Cardiac muscle cell (in vitro differentiated cells and primary cell): ENCODE data around the gene EIF1AY. TPM values are rescaled to one million over a fixed set of nuclear protein-coding genes. Genes with fewer than 3 reads are reported as not detected.

ENCODE experiments used
- DNase-seq, 2 donors: peaks; one replicate each; pipeline versions ENCODE4 v3.0.0 to v3.0.0-alpha.2; 2010 to 2017; ENCODE audit warnings: low read depth in 1 of 2, low spot score in 1 of 2
- H3K27ac ChIP-seq: fragments of 200-600 bp; sonication (generic); 2 replicates; pipeline ENCODE4 v1.5.1; 2016
- H3K27me3 ChIP-seq: fragments of 200-600 bp; sonication (generic); 2 replicates; pipeline ENCODE4 v1.6.0; 2016; ENCODE audit warnings: control low read depth
- H3K36me3 ChIP-seq: fragments of 200-600 bp; sonication (generic); 2 replicates; pipeline ENCODE4 v1.5.1; 2016; ENCODE audit warnings: control low read depth
- H3K4me1 ChIP-seq: fragments of 200-600 bp; sonication (generic); 2 replicates; pipeline ENCODE4 v1.8.1; 2017; ENCODE audit warnings: low read depth, mild to moderate bottlenecking, mixed run types
- H3K4me3 ChIP-seq: fragments of 200-600 bp; sonication (generic); 2 replicates; pipeline ENCODE4 v1.5.1; 2016; ENCODE audit warnings: mild to moderate bottlenecking
- H3K9me3 ChIP-seq: fragments of 200-600 bp; sonication (generic); 2 replicates; pipeline ENCODE4 v1.5.1; 2017; ENCODE audit warnings: low read depth, mild to moderate bottlenecking, control low read depth
- polyA plus RNA-seq: library from polyadenylated mRNA; unstranded; fragments of >200 nt; fragmentation: Nextera tagmentation; extraction: Ambion mirVana; gene quantifications from 2 replicates; pipeline ENCODE4 v1.2.1, GENCODE V29; 2016
- total RNA-seq: library from RNA; depleted of rRNA; stranded (reverse); fragments of >200 nt; gene quantifications from 2 replicates; pipeline ENCODE4 v1.2.3, GENCODE V29; 2016
- TF ChIP-seq, protein P1 (sequence below): IDR thresholded peaks from 2 replicates; pipeline ENCODE4 v1.5.1; 2012; ENCODE audit warnings: low read depth, mild to moderate bottlenecking, low read length

Gene EIF1AY
- total and polyA plus RNA-seq, 2 experiments from 2014 or later: not detected

DNA sequence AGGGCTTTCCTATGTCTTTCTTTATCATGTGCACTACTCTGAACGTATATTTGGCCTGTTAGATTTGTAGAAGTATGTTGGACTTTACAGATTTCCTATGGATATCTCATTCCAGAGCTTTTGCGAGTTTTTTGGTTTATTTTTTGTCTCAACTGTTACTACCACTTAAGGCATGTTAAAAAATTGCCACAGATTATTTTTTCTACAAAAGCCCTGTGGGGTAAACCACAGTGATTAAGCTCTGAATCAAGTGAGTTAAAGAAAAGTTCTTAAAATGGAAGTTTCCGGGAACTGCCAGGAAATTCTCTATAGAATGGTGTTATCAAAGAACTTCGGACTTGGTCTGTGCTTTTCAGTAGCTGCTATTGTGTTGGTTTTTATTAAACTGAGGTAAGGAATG lies 10.6 kb downstream of the EIF1AY start:
- peak in 1 of 2 donors; percentile 39 for DNase-seq
- Histone ChIP-seq H3K4me1 (no peaks in the 10 kb centered on the region), H3K9me3 (no peaks in the 10 kb centered on the region), H3K27me3 (no peaks in the 10 kb centered on the region), H3K36me3 (no peaks in the 10 kb centered on the region), H3K4me3 (no peak overlapping the region), H3K27ac (no peak overlapping the region)
- TF ChIP-seq, protein P1, sequence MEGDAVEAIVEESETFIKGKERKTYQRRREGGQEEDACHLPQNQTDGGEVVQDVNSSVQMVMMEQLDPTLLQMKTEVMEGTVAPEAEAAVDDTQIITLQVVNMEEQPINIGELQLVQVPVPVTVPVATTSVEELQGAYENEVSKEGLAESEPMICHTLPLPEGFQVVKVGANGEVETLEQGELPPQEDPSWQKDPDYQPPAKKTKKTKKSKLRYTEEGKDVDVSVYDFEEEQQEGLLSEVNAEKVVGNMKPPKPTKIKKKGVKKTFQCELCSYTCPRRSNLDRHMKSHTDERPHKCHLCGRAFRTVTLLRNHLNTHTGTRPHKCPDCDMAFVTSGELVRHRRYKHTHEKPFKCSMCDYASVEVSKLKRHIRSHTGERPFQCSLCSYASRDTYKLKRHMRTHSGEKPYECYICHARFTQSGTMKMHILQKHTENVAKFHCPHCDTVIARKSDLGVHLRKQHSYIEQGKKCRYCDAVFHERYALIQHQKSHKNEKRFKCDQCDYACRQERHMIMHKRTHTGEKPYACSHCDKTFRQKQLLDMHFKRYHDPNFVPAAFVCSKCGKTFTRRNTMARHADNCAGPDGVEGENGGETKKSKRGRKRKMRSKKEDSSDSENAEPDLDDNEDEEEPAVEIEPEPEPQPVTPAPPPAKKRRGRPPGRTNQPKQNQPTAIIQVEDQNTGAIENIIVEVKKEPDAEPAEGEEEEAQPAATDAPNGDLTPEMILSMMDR: no peak

Other genes starting within 250 kb of the EIF1AY start
- not detected in 2 replicates for gene RPS4Y2, start 180.3 kb downstream of the EIF1AY start, total RNA-seq
- gene RPS4Y2, start 180.3 kb downstream of the EIF1AY start, polyA plus RNA-seq: not detected in 2 replicates